HepG2 (cell line): ENCODE measurements around the gene PTMA. TPM values are rescaled to one million over a fixed set of nuclear protein-coding genes. Genes with fewer than 3 reads are reported as not detected.
A peak's percentile ranks its signal among the peaks of the same experiment; 100 is the strongest.

Experiments
- ATF3 ChIP-seq: sonication (generic); formaldehyde crosslinking; IDR thresholded peaks from 2 replicates; pipeline ENCODE4 v1.4.0; 2020; ENCODE audit warnings: missing genetic modification reagents
- GFI1 ChIP-seq: sonication (generic); formaldehyde crosslinking; IDR thresholded peaks from 2 replicates; pipeline ENCODE4 v1.5.0; 2020; ENCODE audit warnings: missing genetic modification reagents, mild to moderate bottlenecking, borderline replicate concordance
- KDM2A ChIP-seq: sonication (generic); formaldehyde crosslinking; IDR thresholded peaks from 2 replicates; pipeline ENCODE4 v1.4.0; 2020; ENCODE audit warnings: low read depth, missing genetic modification reagents, borderline replicate concordance
- MEIS1 ChIP-seq: sonication (generic); formaldehyde crosslinking; IDR thresholded peaks from 2 replicates; pipeline ENCODE4 v1.9.0; 2021; ENCODE audit warnings: mild to moderate bottlenecking, missing genetic modification reagents, moderate library complexity, borderline replicate concordance
- MTF2 ChIP-seq: sonication (generic); formaldehyde crosslinking; IDR thresholded peaks from 2 replicates; pipeline ENCODE4 v1.5.0; 2020; ENCODE audit warnings: missing genetic modification reagents, borderline replicate concordance
- NFIB ChIP-seq: sonication (generic); formaldehyde crosslinking; IDR thresholded peaks from 2 replicates; pipeline ENCODE4 v1.9.0; 2021; ENCODE audit warnings: missing genetic modification reagents, mild to moderate bottlenecking, borderline replicate concordance
- NR3C1 ChIP-seq: sonication (generic); formaldehyde crosslinking; IDR thresholded peaks from 2 replicates; pipeline ENCODE4 v1.4.0; 2020; ENCODE audit warnings: missing genetic modification reagents
- PRDM15 ChIP-seq: sonication (generic); formaldehyde crosslinking; IDR thresholded peaks from 2 replicates; pipeline ENCODE4 v1.4.0; 2020; ENCODE audit warnings: missing genetic modification reagents
- REL ChIP-seq: sonication (generic); formaldehyde crosslinking; conservative IDR thresholded peaks from 2 replicates; pipeline ENCODE4 v1.8.0; 2022; ENCODE audit warnings: mild to moderate bottlenecking, missing genetic modification reagents, moderate library complexity
- RXRA ChIP-seq: sonication (generic); formaldehyde crosslinking; IDR thresholded peaks from 2 replicates; pipeline ENCODE4 v1.5.1; 2020; ENCODE audit warnings: missing genetic modification reagents
- RXRB ChIP-seq: IDR thresholded peaks from 2 replicates; pipeline ENCODE4 v1.6.1; 2016; ENCODE audit warnings: borderline replicate concordance, missing genetic modification reagents, missing compliant biosample characterization
- WIZ ChIP-seq: sonication (generic); formaldehyde crosslinking; IDR thresholded peaks from 2 replicates; pipeline ENCODE4 v1.5.1; 2020; ENCODE audit warnings: mild to moderate bottlenecking, missing genetic modification reagents
- ZBTB1 ChIP-seq: sonication (generic); formaldehyde crosslinking; IDR thresholded peaks from 2 replicates; pipeline ENCODE4 v1.4.0; 2020; ENCODE audit warnings: missing genetic modification reagents, borderline replicate concordance
- ZNF18 ChIP-seq: sonication (generic); formaldehyde crosslinking; IDR thresholded peaks from 2 replicates; pipeline ENCODE4 v1.8.0; 2022; ENCODE audit warnings: mild to moderate bottlenecking, missing genetic modification reagents; ENCODE audit not compliant: insufficient replicate concordance
- ZNF30 ChIP-seq: sonication (generic); formaldehyde crosslinking; IDR thresholded peaks from 2 replicates; pipeline ENCODE4 v1.5.0; 2020; ENCODE audit warnings: mild to moderate bottlenecking, missing genetic modification reagents
- ZNF788 ChIP-seq: sonication (generic); formaldehyde crosslinking; IDR thresholded peaks from 2 replicates; pipeline ENCODE4 v1.5.0; 2020; ENCODE audit warnings: mild to moderate bottlenecking, missing genetic modification reagents, borderline replicate concordance
- polyA plus RNA-seq, 8 experiments: library from polyadenylated mRNA; depleted of rRNA in 3 of 8; stranded (reverse) in 7 of 8; unstranded in 1 of 8; fragments of >200 nt; fragmentation: Illumina TruSeq in 4 of 8; extraction: Trizol in 4 of 8; gene quantifications; 2 replicates each; pipeline versions ENCODE4 v1.2.1 to v1.2.3, GENCODE V29; 2011 to 2016; ENCODE audit warnings: low read depth in 4 of 8, missing spikeins in 1 of 8, mixed read lengths in 1 of 8; ENCODE audit not compliant: insufficient read depth in 1 of 8
- total RNA-seq, 5 experiments: library from RNA; depleted of rRNA; stranded (reverse); fragments of >200 nt; fragmentation: Illumina TruSeq; extraction: Trizol; gene quantifications; 2 replicates each; pipeline ENCODE4 v1.2.3, GENCODE V29; 2016; ENCODE audit warnings: low read depth in 1 of 5

Gene PTMA
- total and polyA plus RNA-seq, 2 of the 13 experiments (the other 11 are each of a cell fraction or from before 2014, with no cell fraction given) = 190 to 1,086 TPM

- peak; percentile 18; the same call in 1 of the 2 replicates for TF ChIP-seq GFI1 (CRISPR knock-in tag)
- TF ChIP-seq WIZ (CRISPR knock-in tag) = peak; percentile 9; the same call in 1 of the 2 replicates
- TF ChIP-seq RXRA = peak; percentile 59
- TF ChIP-seq NFIB (CRISPR knock-in tag) = no peak
- TF ChIP-seq NR3C1 (CRISPR knock-in tag) = no peak
- TF ChIP-seq ATF3 = no peak
- 0 out of 2 replicates have a peak, but pooled peaks have one; percentile 70 for TF ChIP-seq ZNF30 (CRISPR knock-in tag)
- no peak for TF ChIP-seq PRDM15 (CRISPR knock-in tag)
- no peak for TF ChIP-seq ZNF18 (CRISPR knock-in tag)
- TF ChIP-seq MEIS1 (CRISPR knock-in tag) = no peak
- TF ChIP-seq KDM2A (CRISPR knock-in tag) = peak; percentile 68; the same call in 1 of the 2 replicates
- TF ChIP-seq RXRB = no peak; the same call in 1 of the 2 replicates
- 0 out of 2 replicates have a peak, but pooled peaks have one; percentile 13 for TF ChIP-seq REL (CRISPR knock-in tag)
- no peak for TF ChIP-seq ZBTB1 (CRISPR knock-in tag)
- no peak; the same call in 1 of the 2 replicates for TF ChIP-seq MTF2 (CRISPR knock-in tag)
- TF ChIP-seq ZNF788 (CRISPR knock-in tag) = no peak; the same call in 1 of the 2 replicates
Observed at GRCh38 chr2:231701456-231702373, 6.6 kb upstream of the PTMA start (continued).
